GM12872 (cell line): Measurements from ENCODE around the gene SEC14L1.

Source experiments
- TF ChIP-seq, protein P1 (sequence below): IDR thresholded peaks from 3 replicates; pipeline ENCODE4 v1.5.1; 2011; ENCODE audit warnings: low read depth, mild to moderate bottlenecking, low read length, moderate library complexity; ENCODE audit not compliant: insufficient read depth

SEC14L1 gene

GRCh38 chr17:77101521-77102410, 39.0 kb upstream of the SEC14L1 start:
- TF ChIP-seq, protein P1, sequence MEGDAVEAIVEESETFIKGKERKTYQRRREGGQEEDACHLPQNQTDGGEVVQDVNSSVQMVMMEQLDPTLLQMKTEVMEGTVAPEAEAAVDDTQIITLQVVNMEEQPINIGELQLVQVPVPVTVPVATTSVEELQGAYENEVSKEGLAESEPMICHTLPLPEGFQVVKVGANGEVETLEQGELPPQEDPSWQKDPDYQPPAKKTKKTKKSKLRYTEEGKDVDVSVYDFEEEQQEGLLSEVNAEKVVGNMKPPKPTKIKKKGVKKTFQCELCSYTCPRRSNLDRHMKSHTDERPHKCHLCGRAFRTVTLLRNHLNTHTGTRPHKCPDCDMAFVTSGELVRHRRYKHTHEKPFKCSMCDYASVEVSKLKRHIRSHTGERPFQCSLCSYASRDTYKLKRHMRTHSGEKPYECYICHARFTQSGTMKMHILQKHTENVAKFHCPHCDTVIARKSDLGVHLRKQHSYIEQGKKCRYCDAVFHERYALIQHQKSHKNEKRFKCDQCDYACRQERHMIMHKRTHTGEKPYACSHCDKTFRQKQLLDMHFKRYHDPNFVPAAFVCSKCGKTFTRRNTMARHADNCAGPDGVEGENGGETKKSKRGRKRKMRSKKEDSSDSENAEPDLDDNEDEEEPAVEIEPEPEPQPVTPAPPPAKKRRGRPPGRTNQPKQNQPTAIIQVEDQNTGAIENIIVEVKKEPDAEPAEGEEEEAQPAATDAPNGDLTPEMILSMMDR = no peak

DNA sequence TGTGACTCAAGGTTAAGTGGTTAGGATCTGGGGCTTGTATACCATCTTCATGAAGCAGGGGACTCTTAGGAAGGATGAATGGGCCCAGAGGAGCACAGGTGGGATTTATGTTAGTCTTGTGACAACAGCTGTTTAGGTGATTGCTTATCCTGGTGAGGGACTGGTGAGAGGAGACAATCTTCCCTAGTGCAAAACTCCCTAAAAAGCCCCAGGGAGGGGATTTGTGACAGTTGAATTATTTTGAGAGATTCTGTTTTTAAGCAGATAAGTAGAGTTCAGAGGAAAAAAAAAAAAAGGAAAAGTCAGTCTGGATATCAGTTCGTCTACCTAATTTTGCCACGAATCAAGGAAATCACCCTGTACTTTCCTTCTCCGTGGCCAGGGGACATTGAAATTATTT, 35.1 kb upstream of the SEC14L1 start:
- TF ChIP-seq, protein P1 = no peak

GRCh38 chr17:77106874-77107358, 33.9 kb upstream of the SEC14L1 start:
- TF ChIP-seq, protein P1 = peak; percentile 33; the same call in 1 of the 3 replicates

DNA sequence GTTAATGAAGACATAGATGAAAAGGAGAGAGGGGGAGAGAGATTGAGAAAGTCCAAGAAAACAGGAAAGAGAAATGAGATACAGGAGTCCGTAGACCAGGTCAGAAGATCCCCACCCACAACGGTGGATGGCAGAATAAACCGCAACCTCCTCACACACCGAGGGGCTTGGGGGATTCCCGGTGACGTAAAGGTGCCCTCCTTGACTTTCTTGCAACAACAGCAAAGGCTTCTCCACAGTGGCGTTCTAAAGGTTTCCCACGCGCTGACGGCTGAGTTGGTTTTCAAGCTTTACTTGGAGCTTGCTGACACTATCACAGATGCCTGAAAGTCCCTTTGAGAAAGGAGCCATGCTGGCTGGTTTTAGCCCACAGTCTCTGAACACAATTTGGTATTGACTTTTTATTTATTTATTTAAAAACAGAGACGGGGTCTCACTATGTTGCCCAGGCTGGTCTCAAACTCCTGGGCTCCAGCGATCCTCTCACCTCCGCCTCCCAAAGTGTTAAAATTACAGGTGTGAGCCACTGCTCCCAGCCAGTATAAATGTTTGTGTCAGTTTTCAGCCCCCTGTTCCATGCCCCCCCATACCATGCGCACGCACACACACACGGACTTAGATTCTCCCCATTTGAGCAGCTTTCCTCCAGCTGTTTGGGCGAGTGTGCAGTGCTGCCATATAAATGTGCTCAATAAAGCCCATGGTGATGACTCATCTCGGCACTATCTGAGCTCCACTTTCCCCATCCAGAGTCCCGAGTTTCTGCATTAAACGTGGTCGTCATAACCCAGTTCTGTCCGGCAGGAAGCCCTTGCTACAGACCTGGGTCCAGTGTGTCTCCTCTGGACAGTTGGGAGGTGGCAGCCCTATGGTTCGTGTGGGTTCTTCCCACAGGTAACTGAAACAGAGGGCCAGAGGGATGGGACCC, 33.0 kb upstream of the SEC14L1 start:
- TF ChIP-seq, protein P1 = no peak

- TF ChIP-seq, protein P1 = no peak
Observed at GRCh38 chr17:77109159-77109759, 31.5 kb upstream of the SEC14L1 start.

GRCh38 chr17:77109764-77110359, 30.9 kb upstream of the SEC14L1 start:
- TF ChIP-seq, protein P1 = 0 out of 3 replicates have a peak, but pooled peaks have one; percentile 5
